Umbilical cord (tissue), 2 donors: Measurements from ENCODE around the gene RABIF. TPM values are rescaled to one million over a fixed set of nuclear protein-coding genes. Genes with fewer than 3 reads are reported as not detected.
A peak's percentile ranks its signal among the peaks of the same experiment; 100 is the strongest.

Experiments
- DNase-seq: peaks from one replicate; pipeline ENCODE4 v3.0.0-alpha.2; 2015; ENCODE audit warnings: low spot score
- total RNA-seq: library from RNA; depleted of rRNA; stranded (reverse); fragments of >200 nt; gene quantifications from one replicate; pipeline ENCODE4 v1.2.3, GENCODE V29; 2014; ENCODE audit warnings: low replicate concordance; ENCODE audit not compliant: insufficient read depth

The RABIF gene
- total RNA-seq, 1 donor from 2014 or later, result 5.3 TPM

GRCh38 chr1:202873026-202873425, 15.9 kb downstream of the RABIF start:
- DNase-seq, result no peak

GRCh38 chr1:202871367-202871766, 17.6 kb downstream of the RABIF start:
- no peak for DNase-seq

- no peak for DNase-seq
Observed at GRCh38 chr1:202862679-202863560, 26.0 kb downstream of the RABIF start.

DNA sequence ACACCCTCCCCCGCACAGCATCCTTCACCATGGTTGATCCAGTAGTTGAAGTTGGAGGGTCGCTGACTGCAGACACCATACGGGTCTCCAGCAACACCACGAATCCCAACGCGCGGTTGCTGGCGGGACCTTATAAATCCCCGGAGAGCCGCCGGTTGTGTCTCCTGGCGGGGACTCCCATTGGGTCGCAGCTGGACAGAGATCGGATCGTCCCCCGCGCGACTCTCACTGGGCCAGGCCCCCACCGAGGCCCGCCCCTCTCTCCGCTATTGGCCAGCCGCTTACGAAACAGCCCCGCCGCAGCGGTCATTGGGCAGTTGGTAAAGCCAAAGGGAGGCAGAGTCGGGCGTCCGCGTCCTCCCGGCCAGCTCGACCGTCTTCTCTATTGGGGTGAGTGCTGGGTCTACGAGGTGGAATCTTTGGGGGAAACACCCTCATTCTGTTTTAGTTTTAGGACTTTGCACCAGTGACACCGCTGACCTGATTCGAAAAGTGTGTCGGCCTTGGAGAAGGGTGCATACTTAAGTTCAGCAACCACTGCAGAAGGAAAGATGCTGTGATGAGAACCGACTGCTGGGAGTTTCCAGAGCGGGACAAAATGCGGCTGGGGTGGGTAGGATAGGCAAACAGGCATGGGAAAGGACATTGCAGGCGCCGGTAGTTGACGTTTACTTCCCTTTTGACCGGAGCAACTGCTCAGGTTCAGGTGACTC, 27.4 kb downstream of the RABIF start:
- peak; percentile 94 for DNase-seq

GRCh38 chr1:202860744-202861419, 28.1 kb downstream of the RABIF start:
- DNase-seq, result peak; percentile 54

- no peak for DNase-seq
Observed at GRCh38 chr1:202858789-202859414, 30.0 kb downstream of the RABIF start.

DNA sequence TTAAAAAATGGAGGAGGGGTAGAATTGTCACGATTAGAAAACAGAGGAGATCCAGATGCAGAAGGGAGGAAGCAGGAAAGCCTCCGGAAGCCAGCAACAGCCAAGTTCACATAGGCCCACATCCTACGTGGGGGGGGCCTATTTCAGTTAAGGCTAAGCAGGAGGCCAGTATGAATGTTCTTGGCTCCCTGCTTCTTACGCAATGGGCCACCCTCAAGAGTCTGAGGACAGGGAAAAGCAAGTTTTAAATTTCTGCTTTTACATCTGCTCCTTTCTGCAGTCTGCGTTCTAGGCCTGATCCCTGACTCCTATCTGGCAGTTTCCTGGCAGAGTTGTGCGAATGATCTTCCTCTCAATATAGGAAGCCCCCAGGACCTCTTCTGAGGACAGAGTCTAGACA, 30.6 kb downstream of the RABIF start:
- peak; percentile 45 for DNase-seq

DNA sequence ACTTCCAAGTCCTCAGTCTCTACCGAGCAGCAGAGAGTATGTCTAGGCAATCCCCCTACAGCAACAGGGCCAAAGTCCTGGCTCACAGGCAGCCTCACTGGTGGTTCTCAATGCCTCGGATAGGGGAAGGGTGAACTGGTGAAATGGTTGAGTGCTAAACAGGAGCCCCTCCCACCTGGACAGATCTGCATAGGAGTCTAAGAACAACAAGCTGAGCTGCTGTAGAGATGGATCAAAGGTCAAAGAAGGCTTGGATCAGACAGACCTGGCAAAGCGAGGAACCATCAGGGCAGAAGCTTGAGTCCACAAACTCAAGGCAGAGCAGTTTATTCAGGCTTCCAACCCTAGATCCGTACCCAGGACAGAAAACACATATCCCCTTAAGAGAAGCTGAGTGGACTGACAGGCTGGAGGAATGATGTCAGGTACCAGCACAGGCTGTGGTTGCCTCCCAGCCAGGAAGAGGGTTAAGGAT, 31.8 kb downstream of the RABIF start:
- DNase-seq, result no peak

GRCh38 chr1:202856014-202856413, 32.9 kb downstream of the RABIF start:
- DNase-seq, result no peak

GRCh38 chr1:202854787-202855186, 34.2 kb downstream of the RABIF start:
- no peak for DNase-seq

DNA sequence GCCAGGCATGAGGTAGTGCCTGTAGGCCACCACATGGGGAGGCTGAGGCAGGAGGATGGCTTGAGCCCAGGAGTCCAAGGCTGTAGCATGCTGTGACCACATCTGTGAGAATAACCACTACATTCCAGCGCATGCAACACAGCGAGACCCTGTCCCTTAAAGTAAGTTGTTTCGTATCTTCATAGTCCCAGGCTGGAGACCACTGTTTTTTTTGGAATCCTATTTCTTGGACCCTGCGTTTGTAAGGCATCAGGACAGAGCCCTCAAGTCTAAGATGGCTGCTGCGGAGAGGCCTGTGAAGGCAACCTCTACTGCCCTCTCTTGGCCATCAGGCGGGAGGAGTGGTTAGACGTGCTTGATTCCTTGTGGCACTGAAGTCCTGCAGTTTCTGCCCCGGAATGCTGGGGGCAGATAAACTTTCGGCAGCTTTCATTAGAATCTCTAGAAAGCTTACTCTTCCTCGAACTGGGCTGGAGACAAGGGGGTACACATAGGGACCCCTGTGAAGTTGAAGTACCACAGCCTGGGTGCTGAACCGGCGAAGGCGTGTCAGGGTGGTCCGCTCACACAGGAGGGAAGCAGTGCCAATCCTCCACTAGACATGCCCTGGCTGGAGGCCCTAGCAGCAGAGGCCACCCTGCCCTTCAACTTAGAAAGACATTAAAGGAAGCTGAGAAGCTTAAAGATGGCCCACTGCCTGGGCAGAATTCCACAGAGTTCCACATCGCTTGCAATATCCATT, 36.6 kb downstream of the RABIF start:
- peak; percentile 42 for DNase-seq

- peak; percentile 29 for DNase-seq
Observed at GRCh38 chr1:202850593-202851362, 38.2 kb downstream of the RABIF start.

GRCh38 chr1:202848191-202848542, 40.8 kb downstream of the RABIF start:
- DNase-seq, result no peak

DNA sequence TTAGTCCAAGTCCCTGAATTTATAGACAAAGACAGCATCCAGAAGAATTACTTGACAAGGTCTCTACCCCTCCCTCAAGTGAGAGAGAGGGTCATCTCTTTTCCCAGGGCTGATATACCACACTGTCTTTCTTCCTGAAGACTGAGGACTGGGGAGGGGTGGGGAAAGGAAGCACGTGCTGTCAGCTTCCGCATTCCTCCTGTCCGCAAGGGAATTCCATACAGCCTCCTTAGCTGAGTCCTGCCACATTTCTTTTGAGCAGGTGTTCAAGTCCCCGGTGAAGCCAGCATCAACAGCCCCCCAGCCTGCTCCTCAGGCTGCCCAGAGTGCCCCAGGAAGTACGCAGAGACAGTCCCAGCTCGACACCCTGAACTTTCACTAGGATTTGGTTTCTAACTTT, 44.0 kb downstream of the RABIF start:
- no peak for DNase-seq

GRCh38 chr1:202844259-202844658, 44.7 kb downstream of the RABIF start:
- DNase-seq, result no peak

- no peak for DNase-seq
Observed at GRCh38 chr1:202843081-202843480, 45.9 kb downstream of the RABIF start.

DNA sequence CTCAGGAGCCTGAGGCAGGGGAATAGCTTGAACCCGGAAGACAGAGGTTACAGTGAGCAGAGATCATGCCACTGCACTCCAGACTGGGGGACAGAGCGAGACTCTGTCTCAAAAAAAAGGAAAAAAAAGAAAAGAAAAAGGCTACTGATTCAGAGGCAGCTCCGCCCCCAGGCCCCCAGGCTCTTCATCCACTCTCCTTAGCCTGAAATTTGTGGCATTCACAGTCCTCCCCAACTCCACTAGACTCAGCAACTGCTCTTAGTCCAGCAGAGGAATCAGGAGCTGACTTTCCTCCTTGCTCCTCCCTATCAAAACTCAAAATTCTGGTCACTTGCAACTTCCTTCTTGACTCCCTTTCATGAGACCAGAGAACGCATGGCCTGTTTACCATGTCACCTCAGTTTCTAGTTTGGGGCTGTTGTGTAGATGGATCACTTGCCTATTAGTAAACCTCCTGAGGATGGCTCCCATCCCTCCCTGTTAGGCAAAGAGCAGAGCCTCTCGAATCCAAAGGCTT, 51.1 kb downstream of the RABIF start:
- DNase-seq, result no peak

DNA sequence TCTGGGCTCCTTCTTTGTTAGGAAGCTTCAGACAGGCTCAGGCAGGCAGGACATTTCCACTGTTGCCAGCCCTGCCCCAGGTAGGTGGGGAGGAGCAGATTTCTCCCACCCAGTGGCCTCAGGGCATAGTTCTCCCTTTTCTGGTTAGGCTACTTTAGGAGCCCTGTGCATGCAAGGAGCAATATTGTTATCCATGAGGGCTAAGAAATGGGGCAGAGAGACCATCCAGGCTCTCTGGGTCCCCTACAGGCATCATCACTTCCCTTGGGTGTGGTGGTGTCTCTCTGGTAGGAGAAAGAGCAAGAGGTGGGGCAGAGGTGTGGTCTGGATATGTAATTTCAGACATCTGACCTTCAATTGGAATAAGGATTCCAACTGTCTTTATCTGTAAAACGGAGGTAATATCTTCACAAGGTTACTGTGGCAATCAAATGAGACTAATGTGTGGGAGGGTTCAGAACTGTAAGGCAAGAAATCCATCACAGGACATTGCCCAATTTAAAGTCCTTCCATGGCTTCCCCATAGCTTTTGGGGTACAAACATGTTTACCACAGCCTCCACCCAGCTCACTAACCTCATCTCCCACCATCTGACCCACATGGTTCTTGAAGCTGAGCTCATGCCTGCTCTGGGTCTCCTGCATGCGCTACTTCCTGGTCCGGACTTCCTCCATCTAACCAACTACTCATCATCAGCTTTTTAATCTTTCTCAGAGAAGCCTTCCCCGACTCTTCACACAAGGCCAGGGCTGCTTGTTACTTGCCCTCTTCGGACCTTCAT, 52.1 kb downstream of the RABIF start:
- peak; percentile 63 for DNase-seq

GRCh38 chr1:202835548-202836072, 53.3 kb downstream of the RABIF start:
- no peak for DNase-seq
